Erythroblast (primary cell): Measurements from ENCODE around the gene NRXN3.

ENCODE experiments used
- DNase-seq, 2 experiments: peaks; one replicate each; lab custom pipeline; 2025; lab: John Stamatoyannopoulos, UW
- GATA1 ChIP-seq: IDR thresholded peaks from 2 replicates; pipeline ENCODE4 v1.6.1; 2011; ENCODE audit warnings: low read depth, mild to moderate bottlenecking, control low read depth, low read length, moderate library complexity
- POLR2A ChIP-seq: IDR thresholded peaks from 2 replicates; pipeline ENCODE4 v1.6.1; 2011; ENCODE audit warnings: mild to moderate bottlenecking, low read length

Gene NRXN3

GRCh38 chr14:78653173-78653572 lies 483.0 kb downstream of the NRXN3 start:
- DNase-seq: no peak
- TF ChIP-seq GATA1: no peak
- TF ChIP-seq POLR2A: no peak

GRCh38 chr14:78657451-78657850 lies 487.3 kb downstream of the NRXN3 start:
- DNase-seq: no peak
- TF ChIP-seq GATA1: no peak
- no peak for TF ChIP-seq POLR2A

- TF ChIP-seq POLR2A (no peak), GATA1 (no peak)
- DNase-seq: no peak
These were observed 494.7 kb downstream of the NRXN3 start for GRCh38 chr14:78664841-78665240.

- TF ChIP-seq GATA1 (no peak), POLR2A (no peak)
- no peak for DNase-seq
These were observed 496.3 kb downstream of the NRXN3 start for GRCh38 chr14:78666336-78667056.

GRCh38 chr14:78667141-78667540 lies 497.0 kb downstream of the NRXN3 start:
- TF ChIP-seq GATA1 (no peak), POLR2A (no peak)
- no peak for DNase-seq

- TF ChIP-seq GATA1: no peak
- TF ChIP-seq POLR2A: no peak
- DNase-seq: no peak
These were observed 503.7 kb downstream of the NRXN3 start for GRCh38 chr14:78673845-78674244.

- DNase-seq: no peak
- TF ChIP-seq POLR2A (no peak), GATA1 (no peak)
These were observed 504.6 kb downstream of the NRXN3 start for GRCh38 chr14:78674820-78675219.

- DNase-seq: no peak
- TF ChIP-seq GATA1 (no peak), POLR2A (no peak)
These were observed 513.0 kb downstream of the NRXN3 start for GRCh38 chr14:78683206-78683605.

- DNase-seq: no peak
- TF ChIP-seq POLR2A (no peak), GATA1 (no peak)
These were observed 513.8 kb downstream of the NRXN3 start for GRCh38 chr14:78683981-78684380.

- TF ChIP-seq GATA1 (no peak), POLR2A (no peak)
- DNase-seq: no peak
These were observed 518.3 kb downstream of the NRXN3 start for GRCh38 chr14:78688503-78688902.

- no peak for TF ChIP-seq POLR2A
- no peak for TF ChIP-seq GATA1
- DNase-seq: no peak
These were observed 520.7 kb downstream of the NRXN3 start for GRCh38 chr14:78690836-78691235.

- no peak for TF ChIP-seq GATA1
- TF ChIP-seq POLR2A: no peak
- DNase-seq: peak; percentile 4 to 25
These were observed 527.2 kb downstream of the NRXN3 start for GRCh38 chr14:78697341-78697740.

- DNase-seq: no peak
- TF ChIP-seq GATA1 (no peak), POLR2A (no peak)
These were observed 528.8 kb downstream of the NRXN3 start for GRCh38 chr14:78698991-78699390.

- no peak for TF ChIP-seq GATA1
- TF ChIP-seq POLR2A: no peak
- DNase-seq: no peak
These were observed 530.1 kb downstream of the NRXN3 start for GRCh38 chr14:78700236-78700635.

GRCh38 chr14:78701246-78701645 lies 531.1 kb downstream of the NRXN3 start:
- no peak for DNase-seq

GRCh38 chr14:78704965-78705364 lies 534.8 kb downstream of the NRXN3 start:
- no peak for TF ChIP-seq GATA1
- no peak for TF ChIP-seq POLR2A
- no peak for DNase-seq

More at GRCh38 chr14:78701246-78701645, 531.1 kb downstream of the NRXN3 start:
- TF ChIP-seq POLR2A (no peak), GATA1 (no peak)
